Mammary epithelial cell (primary cell): ENCODE results near the gene ATRIP.

ENCODE experiments used
- CTCF ChIP-seq, 2 donors: IDR thresholded peaks in 1 of 2; conservative IDR thresholded peaks in 1 of 2; 2 replicates each; pipeline ENCODE4 v1.5.1; 2011 to 2012; ENCODE audit warnings: inconsistent platforms in 2 of 2, low read length in 2 of 2, mild to moderate bottlenecking in 2 of 2, control low read depth in 1 of 2, low read depth in 1 of 2; ENCODE audit not compliant: insufficient read depth in 1 of 2; ENCODE audit errors: extremely low read depth in 1 of 2
- EZH2 ChIP-seq: IDR thresholded peaks from 2 replicates; pipeline ENCODE4 v1.6.1; 2012; ENCODE audit warnings: low read length, inconsistent platforms, borderline replicate concordance

GRCh38 chr3:48402281-48402732 is 44.2 kb upstream of the ATRIP start:
- TF ChIP-seq CTCF (conservative IDR thresholded peaks at IDR 0.05 in 1 of 2, IDR thresholded peaks at IDR 0.05 in 1 of 2; ENCODE audit: extremely low read depth in 1 of 2, insufficient read depth in 1 of 2, low read depth in 1 of 2, low read length in 2 of 2) (no peak), EZH2 (no peak)
